ENCODE data around the gene NEK4. TPM values are rescaled to one million over a fixed set of nuclear protein-coding genes. Genes with fewer than 3 reads are reported as not detected.

Gene NEK4
- total and polyA plus RNA-seq, 10 donors: 3.2 to 28.0 (median 23.3) TPM

GRCh38 chr3:52721002-52721729 lies 49.6 kb downstream of the NEK4 start:
- intact Hi-C loops (cut with DNase I; ENCODE audit: low total_unique reads): no loop called here
- Histone ChIP-seq H3K36me3 (peaks cover 0 to 29% (median 3%) of the 10 kb centered on the region in 6 donors), H3K27me3 (replicated peaks in 1 of 7) (no peaks in the 10 kb centered on the region), H3K4me1 (peaks cover 0 to 31% (median 19%) of the 10 kb centered on the region in 6 donors), H3K27ac (peak overlapping the region in 7 of 8 donors; percentile 35 to 80 (median 65)), H3K4me3 (peak overlapping the region in 1 of 8 donors; percentile 17), H3K9me3 (peaks cover 0 to 18% (median 10%) of the 10 kb centered on the region in 8 donors)
- DNase-seq: no peak
- no peak for TF ChIP-seq CTCF (IDR thresholded peaks at IDR 0.05 in 8 of 11, conservative IDR thresholded peaks at IDR 0.05 in 3 of 11)
- no peak for TF ChIP-seq POLR2A (IDR thresholded peaks at IDR 0.05)
- TF ChIP-seq POLR2AphosphoS5 (IDR thresholded peaks at IDR 0.05): no peak
- 44 to 71% (median 51%) methylated on average over 6 of the region's 6 CpGs for WGBS, 5 donors

GRCh38 chr3:52719618-52720017 lies 51.1 kb downstream of the NEK4 start:
- Histone ChIP-seq H3K4me3 (no peak overlapping the region), H3K36me3 (peaks cover 0 to 29% (median 3%) of the 10 kb centered on the region in 6 donors), H3K4me1 (peaks cover 0 to 31% (median 19%) of the 10 kb centered on the region in 6 donors), H3K9me3 (peaks cover 0 to 18% (median 10%) of the 10 kb centered on the region in 8 donors), H3K27me3 (replicated peaks in 1 of 7) (no peaks in the 10 kb centered on the region), H3K27ac (peak overlapping the region in 2 of 8 donors; percentile 65 to 71)
- no peak for DNase-seq
- intact Hi-C loops (cut with DNase I; ENCODE audit: low total_unique reads): no loop called here
- TF ChIP-seq POLR2A (IDR thresholded peaks at IDR 0.05) (no peak), CTCF (IDR thresholded peaks at IDR 0.05 in 8 of 11, conservative IDR thresholded peaks at IDR 0.05 in 3 of 11) (no peak), POLR2AphosphoS5 (IDR thresholded peaks at IDR 0.05) (no peak)

- intact Hi-C loops (cut with DNase I; ENCODE audit: low total_unique reads): no loop called here
- DNase-seq: no peak
- TF ChIP-seq POLR2AphosphoS5 (IDR thresholded peaks at IDR 0.05) (no peak), POLR2A (IDR thresholded peaks at IDR 0.05) (no peak), CTCF (IDR thresholded peaks at IDR 0.05 in 8 of 11, conservative IDR thresholded peaks at IDR 0.05 in 3 of 11) (no peak)
- Histone ChIP-seq H3K9me3 (peaks cover 0 to 18% (median 10%) of the 10 kb centered on the region in 8 donors), H3K27me3 (replicated peaks in 1 of 7) (no peaks in the 10 kb centered on the region), H3K4me1 (peaks cover 0 to 17% (median 9%) of the 10 kb centered on the region in 6 donors), H3K36me3 (peaks cover 0 to 36% (median 3%) of the 10 kb centered on the region in 6 donors), H3K4me3 (no peak overlapping the region), H3K27ac (no peak overlapping the region)
- 86 to 91% (median 91%) methylated on average over 11 of the region's 11 CpGs for WGBS, 5 donors
Measured at GRCh38 chr3:52715714-52716305, 54.9 kb downstream of the NEK4 start.
